GM12872 (cell line): ENCODE data around the gene ATG13.

ENCODE experiments used
- CTCF ChIP-seq: IDR thresholded peaks from 3 replicates; pipeline ENCODE4 v1.5.1; 2011; ENCODE audit warnings: low read depth, mild to moderate bottlenecking, low read length, moderate library complexity; ENCODE audit not compliant: insufficient read depth

The ATG13 gene

GRCh38 chr11:46611526-46612304 lies 5.6 kb upstream of the ATG13 start:
- no peak for TF ChIP-seq CTCF

- TF ChIP-seq CTCF = no peak
Measured at GRCh38 chr11:46612326-46612725, 5.0 kb upstream of the ATG13 start.

- no peak for TF ChIP-seq CTCF
Measured at GRCh38 chr11:46615756-46616155, 1.6 kb upstream of the ATG13 start.

GRCh38 chr11:46616551-46617133 lies 711 bp upstream of the ATG13 start:
- no peak for TF ChIP-seq CTCF

GRCh38 chr11:46617972-46618314 lies 590 bp downstream of the ATG13 start:
- TF ChIP-seq CTCF = no peak

GRCh38 chr11:46618837-46619236 lies 1.5 kb downstream of the ATG13 start:
- TF ChIP-seq CTCF = no peak

GRCh38 chr11:46625406-46625805 lies 8.1 kb downstream of the ATG13 start:
- TF ChIP-seq CTCF = no peak

- TF ChIP-seq CTCF = no peak
Measured at GRCh38 chr11:46628961-46629360, 11.6 kb downstream of the ATG13 start.
